ENCODE data around the gene FEM1C.

Gene FEM1C

DNA sequence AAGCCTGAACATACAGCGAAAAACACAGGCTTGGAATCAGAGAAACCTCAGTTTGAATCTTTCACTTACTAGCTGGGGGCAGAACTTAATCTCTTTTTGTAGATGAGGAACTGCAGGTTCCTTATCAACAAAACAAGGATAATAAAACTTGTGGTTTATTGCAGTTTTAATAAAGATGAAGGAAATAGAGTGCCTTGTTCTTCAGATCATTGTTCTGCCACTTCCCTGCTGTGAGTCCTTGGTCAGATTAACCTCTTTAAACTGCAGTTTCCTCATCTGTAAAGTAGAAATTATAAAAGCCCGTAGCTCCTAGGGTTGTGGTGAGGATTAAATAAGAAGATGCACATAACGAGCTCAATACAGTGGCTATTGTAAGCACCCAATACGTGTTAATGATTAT, 57.4 kb downstream of the FEM1C start:
- TF ChIP-seq, protein P1, sequence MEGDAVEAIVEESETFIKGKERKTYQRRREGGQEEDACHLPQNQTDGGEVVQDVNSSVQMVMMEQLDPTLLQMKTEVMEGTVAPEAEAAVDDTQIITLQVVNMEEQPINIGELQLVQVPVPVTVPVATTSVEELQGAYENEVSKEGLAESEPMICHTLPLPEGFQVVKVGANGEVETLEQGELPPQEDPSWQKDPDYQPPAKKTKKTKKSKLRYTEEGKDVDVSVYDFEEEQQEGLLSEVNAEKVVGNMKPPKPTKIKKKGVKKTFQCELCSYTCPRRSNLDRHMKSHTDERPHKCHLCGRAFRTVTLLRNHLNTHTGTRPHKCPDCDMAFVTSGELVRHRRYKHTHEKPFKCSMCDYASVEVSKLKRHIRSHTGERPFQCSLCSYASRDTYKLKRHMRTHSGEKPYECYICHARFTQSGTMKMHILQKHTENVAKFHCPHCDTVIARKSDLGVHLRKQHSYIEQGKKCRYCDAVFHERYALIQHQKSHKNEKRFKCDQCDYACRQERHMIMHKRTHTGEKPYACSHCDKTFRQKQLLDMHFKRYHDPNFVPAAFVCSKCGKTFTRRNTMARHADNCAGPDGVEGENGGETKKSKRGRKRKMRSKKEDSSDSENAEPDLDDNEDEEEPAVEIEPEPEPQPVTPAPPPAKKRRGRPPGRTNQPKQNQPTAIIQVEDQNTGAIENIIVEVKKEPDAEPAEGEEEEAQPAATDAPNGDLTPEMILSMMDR (IDR thresholded peaks at IDR 0.05), result no peak

DNA sequence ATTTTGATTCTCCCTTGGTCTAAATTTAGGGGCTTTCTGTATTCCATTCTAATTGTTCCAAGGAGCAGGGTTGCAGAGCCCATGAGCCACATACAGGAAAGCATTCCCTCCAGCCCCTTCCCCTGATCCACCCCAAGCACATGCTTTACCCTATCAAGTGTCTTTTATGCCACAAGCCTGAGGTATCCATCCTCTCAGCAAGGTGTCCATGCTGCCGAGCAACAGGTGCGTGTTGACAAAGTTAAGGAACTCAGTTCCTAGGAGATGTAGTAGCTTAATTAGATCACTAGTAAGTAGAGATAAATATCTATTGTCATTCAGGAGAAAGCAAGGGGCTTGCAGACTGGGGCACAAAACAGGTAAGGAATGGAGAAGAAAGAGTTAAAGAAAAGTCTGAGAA, 57.8 kb downstream of the FEM1C start:
- TF ChIP-seq, protein P1 (IDR thresholded peaks at IDR 0.05), result no peak

DNA sequence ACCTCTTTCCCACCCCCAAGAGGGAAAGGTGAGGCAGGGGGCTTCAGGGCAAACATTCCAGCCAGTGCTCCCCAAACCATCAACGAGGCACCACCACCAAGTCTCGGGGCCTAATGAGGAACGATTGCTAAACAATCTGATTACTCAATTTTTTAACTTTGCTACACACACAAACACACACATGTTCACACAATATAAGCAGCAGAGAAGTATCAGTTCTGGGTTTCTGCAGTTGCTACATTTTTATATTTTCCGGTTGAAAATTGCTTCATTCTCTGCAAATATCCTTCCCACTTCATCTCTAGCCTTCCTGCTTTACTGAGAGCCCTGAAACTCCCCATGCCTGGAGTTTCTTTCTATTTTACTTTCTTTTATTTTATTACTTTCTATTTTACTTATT, 60.2 kb downstream of the FEM1C start:
- TF ChIP-seq, protein P1 (IDR thresholded peaks at IDR 0.05), result no peak

DNA sequence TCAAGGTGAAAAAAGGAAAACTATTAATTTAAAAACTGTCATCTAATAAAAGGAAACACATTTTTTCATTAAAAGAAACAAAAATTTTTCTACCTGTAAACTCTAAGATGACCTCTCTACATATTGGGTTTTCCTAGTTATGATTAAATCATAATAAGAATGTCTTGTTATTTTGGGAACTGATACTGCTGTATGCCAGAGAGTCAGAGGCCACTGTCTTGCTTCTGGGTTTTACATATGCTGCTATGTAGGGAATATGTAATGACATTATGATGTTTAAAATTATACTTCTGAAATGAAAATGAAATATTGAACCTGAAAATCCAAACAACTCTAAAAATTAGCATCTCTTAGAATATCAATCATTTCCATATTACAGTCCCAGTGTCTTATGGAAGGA, 63.7 kb downstream of the FEM1C start:
- TF ChIP-seq, protein P1 (IDR thresholded peaks at IDR 0.05), result no peak

GRCh38 chr5:115480271-115480670, 64.3 kb downstream of the FEM1C start:
- TF ChIP-seq, protein P1 (IDR thresholded peaks at IDR 0.05), result no peak

DNA sequence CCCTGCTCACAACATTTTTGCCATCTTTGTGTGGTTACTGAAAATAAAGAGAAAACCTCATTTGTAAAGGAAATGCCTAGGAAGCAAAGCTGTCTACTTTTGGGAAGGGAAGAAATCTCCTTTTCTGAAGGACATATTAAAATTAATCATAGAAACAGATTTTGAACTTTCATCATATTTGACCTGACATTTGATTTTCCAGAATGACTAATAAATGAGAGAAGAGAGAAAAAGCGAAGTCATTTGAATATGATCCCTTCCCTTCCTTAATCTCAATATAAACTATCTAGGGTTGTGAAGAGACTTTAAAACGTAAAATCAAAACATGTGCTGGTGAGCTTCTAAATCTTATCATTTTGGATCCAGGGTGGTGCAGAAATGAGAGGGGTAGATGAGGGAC, 66.3 kb downstream of the FEM1C start:
- TF ChIP-seq, protein P1 (IDR thresholded peaks at IDR 0.05), result no peak

DNA sequence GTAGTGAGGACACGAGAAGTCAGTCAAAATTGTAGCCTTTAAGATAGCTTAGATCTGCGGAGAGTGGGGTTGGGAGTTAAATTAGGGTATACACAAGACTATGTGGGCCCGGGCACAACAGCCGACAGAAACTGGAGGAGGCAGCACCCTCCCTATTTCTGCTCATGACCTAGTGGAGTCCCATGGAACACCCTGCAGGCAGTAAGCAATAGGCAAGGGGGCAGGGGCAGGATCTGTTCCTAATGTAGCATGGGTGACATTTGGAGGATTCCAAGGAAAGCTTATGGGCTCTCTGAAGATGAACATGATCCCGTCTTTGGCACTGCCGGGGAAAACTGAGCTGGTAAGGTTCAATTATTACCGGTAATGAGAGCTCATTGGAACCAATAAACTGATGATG, 67.0 kb downstream of the FEM1C start:
- TF ChIP-seq, protein P1 (IDR thresholded peaks at IDR 0.05), result no peak

DNA sequence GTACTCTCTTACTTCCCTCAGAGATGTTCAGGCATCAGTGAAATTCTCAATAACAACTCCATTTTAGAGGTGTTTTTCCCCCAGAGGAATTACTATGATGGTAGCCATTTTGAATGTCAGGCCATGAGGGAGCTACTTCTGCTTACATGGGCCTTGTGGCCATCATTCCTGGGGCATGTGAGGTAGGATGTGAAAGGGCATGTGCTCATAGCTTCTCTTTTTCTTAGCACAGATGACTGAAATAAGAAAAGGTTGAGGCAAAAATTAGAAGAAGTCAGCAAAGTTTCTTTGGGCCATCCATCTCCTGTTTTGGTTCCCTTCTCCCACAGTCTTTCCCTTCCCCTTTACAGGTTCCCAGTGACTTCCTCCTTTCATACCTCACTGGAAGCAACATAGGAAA, 68.8 kb downstream of the FEM1C start:
- TF ChIP-seq, protein P1 (IDR thresholded peaks at IDR 0.05), result no peak
